ENCODE data around the gene EXOC6B. TPM values are rescaled to one million over a fixed set of nuclear protein-coding genes. Genes with fewer than 3 reads are reported as not detected.

The EXOC6B gene
- total and polyA plus RNA-seq, 8 donors, result 3.4 to 57.2 (median 27.1) TPM

DNA sequence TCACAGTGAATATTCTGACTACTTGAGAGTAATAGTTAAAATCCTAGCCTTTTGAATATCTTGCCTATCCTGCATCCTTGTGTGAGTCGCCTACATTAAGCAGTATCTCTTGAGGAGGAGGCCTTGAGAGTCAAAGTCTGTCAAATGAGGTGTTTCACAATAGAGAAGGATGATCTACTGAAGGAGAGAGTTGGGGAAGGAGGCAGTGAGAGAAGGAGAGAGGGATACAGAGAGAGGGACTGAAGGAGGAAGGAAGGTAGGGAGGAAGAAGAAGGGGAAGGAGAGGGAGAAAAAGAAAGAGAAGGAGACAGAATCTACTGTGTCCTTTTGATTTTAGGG is 554.6 kb downstream of the EXOC6B start:
- Histone ChIP-seq H3K27ac (peak overlapping the region in 3 of 5 donors; percentile 3 to 13 (median 9)), H3K4me3 (no peak overlapping the region), H3K27me3 (no peaks in the 10 kb centered on the region), H3K9me3 (no peaks in the 10 kb centered on the region), H3K4me1 (peaks cover 8 to 42% (median 23%) of the 10 kb centered on the region in 4 donors), H3K36me3 (no peaks in the 10 kb centered on the region)
- TF ChIP-seq EP300 (IDR thresholded peaks at IDR 0.05) (no peak), POLR2AphosphoS5 (IDR thresholded peaks at IDR 0.05) (no peak), POLR2A (IDR thresholded peaks at IDR 0.05) (no peak)
- TF ChIP-seq, protein P1, sequence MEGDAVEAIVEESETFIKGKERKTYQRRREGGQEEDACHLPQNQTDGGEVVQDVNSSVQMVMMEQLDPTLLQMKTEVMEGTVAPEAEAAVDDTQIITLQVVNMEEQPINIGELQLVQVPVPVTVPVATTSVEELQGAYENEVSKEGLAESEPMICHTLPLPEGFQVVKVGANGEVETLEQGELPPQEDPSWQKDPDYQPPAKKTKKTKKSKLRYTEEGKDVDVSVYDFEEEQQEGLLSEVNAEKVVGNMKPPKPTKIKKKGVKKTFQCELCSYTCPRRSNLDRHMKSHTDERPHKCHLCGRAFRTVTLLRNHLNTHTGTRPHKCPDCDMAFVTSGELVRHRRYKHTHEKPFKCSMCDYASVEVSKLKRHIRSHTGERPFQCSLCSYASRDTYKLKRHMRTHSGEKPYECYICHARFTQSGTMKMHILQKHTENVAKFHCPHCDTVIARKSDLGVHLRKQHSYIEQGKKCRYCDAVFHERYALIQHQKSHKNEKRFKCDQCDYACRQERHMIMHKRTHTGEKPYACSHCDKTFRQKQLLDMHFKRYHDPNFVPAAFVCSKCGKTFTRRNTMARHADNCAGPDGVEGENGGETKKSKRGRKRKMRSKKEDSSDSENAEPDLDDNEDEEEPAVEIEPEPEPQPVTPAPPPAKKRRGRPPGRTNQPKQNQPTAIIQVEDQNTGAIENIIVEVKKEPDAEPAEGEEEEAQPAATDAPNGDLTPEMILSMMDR (IDR thresholded peaks at IDR 0.05), result no peak
- WGBS, 5 donors, result 31 to 61% (median 55%) methylated on average over 1 of the region's 1 CpG
- DNase-seq, result no peak
- intact Hi-C loops (cut with DNase I; ENCODE audit: low total_unique reads), result no loop called here

DNA sequence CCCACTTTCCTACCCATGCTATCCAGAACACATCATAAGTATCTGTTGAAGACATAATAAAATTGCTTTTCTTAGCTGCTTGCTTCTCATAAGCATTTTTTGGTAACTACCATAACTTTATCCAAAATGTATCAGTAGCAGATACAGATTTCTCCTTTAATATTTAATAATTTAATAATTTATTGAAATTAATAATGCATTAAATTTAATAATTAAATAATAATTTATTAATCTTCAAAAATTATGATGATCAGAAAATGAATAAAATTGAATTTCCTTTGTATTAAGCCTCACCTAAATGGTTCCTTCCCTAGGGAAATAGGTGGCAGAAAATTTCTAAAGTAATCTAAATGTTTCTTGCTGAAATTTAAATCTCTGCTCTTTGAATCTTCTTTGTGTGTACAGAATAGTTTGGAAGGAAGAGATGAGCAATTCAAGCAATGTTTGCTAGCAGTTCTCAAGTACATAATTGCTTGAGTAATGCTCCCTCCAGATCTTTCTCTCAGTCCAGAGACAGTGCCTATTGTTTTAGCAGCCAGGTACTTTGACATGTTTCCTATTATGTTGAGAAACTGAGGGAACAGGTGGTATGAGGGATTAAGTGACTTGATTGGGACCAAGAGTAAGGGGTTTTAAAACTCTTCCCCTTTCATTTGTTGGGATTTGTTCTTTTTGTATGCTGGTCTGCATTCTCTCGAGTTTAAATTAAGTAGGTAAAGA is 555.1 kb downstream of the EXOC6B start:
- TF ChIP-seq, protein P1 (IDR thresholded peaks at IDR 0.05), result no peak
- TF ChIP-seq POLR2AphosphoS5 (IDR thresholded peaks at IDR 0.05) (no peak), POLR2A (IDR thresholded peaks at IDR 0.05) (no peak), EP300 (IDR thresholded peaks at IDR 0.05) (no peak)
- Histone ChIP-seq H3K27me3 (no peaks in the 10 kb centered on the region), H3K4me3 (no peak overlapping the region), H3K9me3 (no peaks in the 10 kb centered on the region), H3K4me1 (peaks cover 8 to 42% (median 23%) of the 10 kb centered on the region in 4 donors), H3K36me3 (no peaks in the 10 kb centered on the region), H3K27ac (no peak overlapping the region)
- DNase-seq, result no peak
- WGBS, 5 donors, result 62 to 81% (median 68%) methylated on average over 1 of the region's 1 CpG
- intact Hi-C loops (cut with DNase I; ENCODE audit: low total_unique reads), result no loop called here

DNA sequence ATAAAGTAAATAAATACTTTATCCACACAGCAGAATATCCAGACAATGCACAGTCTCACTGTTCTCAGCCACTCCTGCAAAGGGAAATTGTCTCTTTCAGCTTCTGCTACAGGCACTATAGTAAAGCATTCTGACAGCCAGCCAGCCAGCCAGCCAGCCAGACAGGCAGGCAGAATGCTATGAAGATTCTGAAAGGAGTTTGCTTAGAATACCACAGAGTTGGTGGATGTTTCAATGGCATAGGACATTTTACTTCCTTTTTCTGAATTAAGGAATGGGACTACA is 562.1 kb downstream of the EXOC6B start:
- Histone ChIP-seq H3K27ac (no peak overlapping the region), H3K36me3 (no peaks in the 10 kb centered on the region), H3K4me3 (no peak overlapping the region), H3K4me1 (peaks cover 0 to 4% (median 0%) of the 10 kb centered on the region in 4 donors), H3K9me3 (no peaks in the 10 kb centered on the region), H3K27me3 (no peaks in the 10 kb centered on the region)
- TF ChIP-seq POLR2AphosphoS5 (IDR thresholded peaks at IDR 0.05) (no peak), EP300 (IDR thresholded peaks at IDR 0.05) (no peak), POLR2A (IDR thresholded peaks at IDR 0.05) (no peak)
- TF ChIP-seq, protein P1 (IDR thresholded peaks at IDR 0.05), result no peak
- intact Hi-C loops (cut with DNase I; ENCODE audit: low total_unique reads), result no loop called here
- peak in 1 of 2 donors; percentile 27 for DNase-seq

DNA sequence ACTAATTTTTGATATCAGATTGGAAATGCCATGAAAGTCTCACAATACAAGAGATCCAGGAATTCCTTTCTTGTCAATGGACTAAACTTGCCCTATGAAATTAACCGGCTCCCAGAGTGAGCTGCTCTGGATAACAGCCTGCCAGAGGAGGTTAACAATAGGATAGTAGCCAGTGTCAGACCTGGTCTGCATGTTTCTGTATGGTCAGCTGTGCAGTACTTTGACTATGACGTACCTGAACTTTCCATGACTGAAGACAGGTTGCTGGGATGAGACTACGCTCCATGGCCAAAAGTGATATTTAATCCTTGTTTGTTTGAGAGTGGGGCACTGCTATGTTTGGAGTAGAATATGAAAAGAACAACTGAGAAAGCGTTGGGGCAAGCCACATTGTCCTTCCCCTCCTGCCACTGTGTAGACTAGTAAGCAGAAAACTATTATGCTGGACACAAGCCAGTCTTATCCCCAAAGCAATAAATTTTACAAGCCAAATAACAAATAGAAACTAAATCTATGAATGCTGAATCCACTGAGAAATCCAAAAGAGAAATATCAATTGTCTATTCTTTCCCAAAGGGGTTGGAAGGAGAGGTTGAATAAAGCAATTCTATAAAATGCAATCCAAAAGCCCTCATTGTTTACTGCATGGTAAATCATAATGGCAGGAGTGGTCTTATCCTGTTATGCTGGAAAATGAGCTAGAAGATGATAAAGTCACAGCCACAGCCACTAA is 562.6 kb downstream of the EXOC6B start:
- Histone ChIP-seq H3K27ac (no peak overlapping the region), H3K4me3 (no peak overlapping the region), H3K4me1 (peaks cover 0 to 4% (median 0%) of the 10 kb centered on the region in 4 donors), H3K27me3 (no peaks in the 10 kb centered on the region), H3K9me3 (no peaks in the 10 kb centered on the region), H3K36me3 (no peaks in the 10 kb centered on the region)
- WGBS, 5 donors, result 75 to 86% (median 85%) methylated on average over 4 of the region's 4 CpGs
- intact Hi-C loops (cut with DNase I; ENCODE audit: low total_unique reads), result no loop called here
- DNase-seq, result no peak
- TF ChIP-seq EP300 (IDR thresholded peaks at IDR 0.05) (no peak), POLR2A (IDR thresholded peaks at IDR 0.05) (no peak), POLR2AphosphoS5 (IDR thresholded peaks at IDR 0.05) (no peak)
- TF ChIP-seq, protein P1 (IDR thresholded peaks at IDR 0.05), result no peak

All from stomach (tissue), 9 donors.